ENCODE results near the gene ORMDL2. TPM values are rescaled to one million over a fixed set of nuclear protein-coding genes. Genes with fewer than 3 reads are reported as not detected.

ORMDL2 gene
- total RNA-seq, 1 donor from 2014 or later, result 26.0 TPM

DNA sequence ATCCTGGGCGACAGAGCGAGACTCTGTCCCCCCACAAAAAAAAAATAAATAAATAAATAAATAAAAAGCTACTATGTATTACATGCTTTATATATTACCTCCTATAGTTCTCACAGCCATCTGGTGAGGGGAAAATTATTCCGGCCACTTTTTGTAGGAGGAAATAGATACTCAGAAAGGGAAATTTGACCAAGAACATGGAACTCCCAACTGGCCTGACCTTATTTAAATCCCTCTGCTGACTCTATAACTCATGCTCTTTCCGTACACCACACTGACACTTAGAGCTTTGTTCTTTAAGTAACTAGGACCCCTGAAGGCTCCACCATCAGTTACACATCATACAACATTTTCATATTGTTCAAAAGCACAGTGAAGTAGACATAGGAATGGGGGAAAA, 27.1 kb downstream of the ORMDL2 start:
- no peak overlapping the region for H3K4me3 Mint-ChIP-seq (ENCODE audit: unreplicated experiment)
- TF ChIP-seq, protein P1, sequence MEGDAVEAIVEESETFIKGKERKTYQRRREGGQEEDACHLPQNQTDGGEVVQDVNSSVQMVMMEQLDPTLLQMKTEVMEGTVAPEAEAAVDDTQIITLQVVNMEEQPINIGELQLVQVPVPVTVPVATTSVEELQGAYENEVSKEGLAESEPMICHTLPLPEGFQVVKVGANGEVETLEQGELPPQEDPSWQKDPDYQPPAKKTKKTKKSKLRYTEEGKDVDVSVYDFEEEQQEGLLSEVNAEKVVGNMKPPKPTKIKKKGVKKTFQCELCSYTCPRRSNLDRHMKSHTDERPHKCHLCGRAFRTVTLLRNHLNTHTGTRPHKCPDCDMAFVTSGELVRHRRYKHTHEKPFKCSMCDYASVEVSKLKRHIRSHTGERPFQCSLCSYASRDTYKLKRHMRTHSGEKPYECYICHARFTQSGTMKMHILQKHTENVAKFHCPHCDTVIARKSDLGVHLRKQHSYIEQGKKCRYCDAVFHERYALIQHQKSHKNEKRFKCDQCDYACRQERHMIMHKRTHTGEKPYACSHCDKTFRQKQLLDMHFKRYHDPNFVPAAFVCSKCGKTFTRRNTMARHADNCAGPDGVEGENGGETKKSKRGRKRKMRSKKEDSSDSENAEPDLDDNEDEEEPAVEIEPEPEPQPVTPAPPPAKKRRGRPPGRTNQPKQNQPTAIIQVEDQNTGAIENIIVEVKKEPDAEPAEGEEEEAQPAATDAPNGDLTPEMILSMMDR (IDR thresholded peaks at IDR 0.05), result no peak
- no peaks in the 10 kb centered on the region for H3K9me3 Mint-ChIP-seq (ENCODE audit: unreplicated experiment)
- peaks cover 57% of the 10 kb centered on the region for H3K4me1 Mint-ChIP-seq (ENCODE audit: unreplicated experiment)
- H3K36me3 Mint-ChIP-seq (ENCODE audit: unreplicated experiment), result no peaks in the 10 kb centered on the region
- H3K27ac Mint-ChIP-seq (ENCODE audit: unreplicated experiment), result peak overlapping the region; percentile 99
- no peaks in the 10 kb centered on the region for H3K27me3 Mint-ChIP-seq (ENCODE audit: unreplicated experiment)
- no peak for DNase-seq (ENCODE audit: extremely low spot score, unreplicated experiment)

DNA sequence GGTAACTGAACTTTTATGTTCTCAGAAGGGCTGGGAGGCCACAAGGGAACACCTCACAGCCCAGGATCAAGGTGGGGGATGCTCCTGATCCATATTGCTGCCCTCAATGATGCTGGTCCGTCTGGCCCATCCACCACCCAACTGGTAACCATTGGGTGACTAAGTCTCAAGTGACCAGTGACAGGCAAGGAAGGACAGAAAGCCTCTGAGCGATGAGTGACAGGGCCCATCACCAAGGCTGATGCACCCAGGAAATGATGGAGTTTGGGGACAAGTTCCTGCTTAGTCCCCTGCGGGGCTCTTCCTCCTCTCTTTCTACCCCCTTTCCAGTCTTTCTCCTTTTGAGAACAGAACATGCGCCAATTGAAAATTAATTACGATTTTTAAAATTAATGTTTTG, 27.5 kb downstream of the ORMDL2 start:
- no peaks in the 10 kb centered on the region for H3K27me3 Mint-ChIP-seq (ENCODE audit: unreplicated experiment)
- H3K9me3 Mint-ChIP-seq (ENCODE audit: unreplicated experiment), result no peaks in the 10 kb centered on the region
- H3K36me3 Mint-ChIP-seq (ENCODE audit: unreplicated experiment), result no peaks in the 10 kb centered on the region
- H3K4me3 Mint-ChIP-seq (ENCODE audit: unreplicated experiment), result no peak overlapping the region
- H3K27ac Mint-ChIP-seq (ENCODE audit: unreplicated experiment), result peak overlapping the region; percentile 99
- TF ChIP-seq, protein P1 (IDR thresholded peaks at IDR 0.05), result no peak
- H3K4me1 Mint-ChIP-seq (ENCODE audit: unreplicated experiment), result peaks cover 57% of the 10 kb centered on the region
- no peak for DNase-seq (ENCODE audit: extremely low spot score, unreplicated experiment)

DNA sequence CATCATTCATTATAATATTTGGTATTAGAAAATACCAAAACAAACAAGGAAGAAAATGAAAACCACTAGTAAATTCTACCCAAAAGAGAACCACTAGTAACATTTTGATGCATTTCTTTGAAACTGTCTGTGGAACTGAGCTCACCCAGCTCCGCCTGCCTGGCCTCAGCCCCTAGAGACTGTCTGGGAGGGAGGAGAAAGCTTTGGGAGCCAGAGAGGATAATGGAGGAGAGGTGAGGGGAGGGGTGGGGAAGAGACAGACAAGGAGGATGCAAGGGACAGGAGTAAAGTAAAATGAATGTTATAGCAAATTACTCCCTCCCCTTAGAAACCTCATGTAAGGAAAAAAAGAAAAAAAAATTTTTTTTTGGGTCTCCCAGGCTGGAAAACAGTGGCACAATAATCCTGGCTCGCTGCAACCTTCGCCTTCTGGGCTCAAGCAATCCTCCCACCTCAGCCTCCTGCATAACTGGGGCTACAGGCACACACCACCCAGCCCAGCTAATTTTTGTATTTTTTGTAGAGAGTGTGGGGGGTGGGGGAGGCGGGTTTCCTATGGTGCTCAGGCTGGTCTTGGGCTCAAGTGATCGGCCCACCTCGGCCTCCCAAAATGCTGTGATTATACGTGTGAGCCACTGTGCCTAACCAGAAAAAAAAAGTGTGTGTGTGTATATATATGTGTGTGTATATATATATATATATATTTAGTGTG, 28.1 kb downstream of the ORMDL2 start:
- Mint-ChIP-seq H3K27ac (ENCODE audit: unreplicated experiment) (peak overlapping the region; percentile 99), H3K9me3 (ENCODE audit: unreplicated experiment) (no peaks in the 10 kb centered on the region), H3K4me1 (ENCODE audit: unreplicated experiment) (peaks cover 56% of the 10 kb centered on the region), H3K4me3 (ENCODE audit: unreplicated experiment) (no peak overlapping the region), H3K36me3 (ENCODE audit: unreplicated experiment) (no peaks in the 10 kb centered on the region), H3K27me3 (ENCODE audit: unreplicated experiment) (no peaks in the 10 kb centered on the region)
- DNase-seq (ENCODE audit: extremely low spot score, unreplicated experiment), result no peak
- TF ChIP-seq, protein P1 (IDR thresholded peaks at IDR 0.05), result no peak

DNA sequence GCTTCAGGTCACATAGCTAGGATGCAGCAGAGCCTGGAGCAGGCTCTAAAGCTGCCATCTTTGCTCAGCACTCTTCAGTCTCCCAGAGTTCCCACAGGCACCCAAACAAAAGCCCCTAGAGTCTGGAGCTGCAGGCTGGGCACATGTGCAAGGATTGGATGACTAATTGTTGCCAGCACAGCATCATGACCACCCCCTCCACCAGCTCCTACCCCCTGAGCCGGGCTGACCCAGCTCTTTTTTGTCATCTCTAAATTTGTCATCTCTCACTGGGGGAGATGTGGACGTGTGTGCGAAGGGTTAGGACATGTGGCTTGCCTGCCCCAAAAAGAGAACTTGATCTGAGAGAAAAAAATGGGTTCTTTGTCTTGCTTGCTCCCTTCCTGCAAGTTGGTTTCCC, 29.2 kb downstream of the ORMDL2 start:
- H3K4me1 Mint-ChIP-seq (ENCODE audit: unreplicated experiment), result peaks cover 48% of the 10 kb centered on the region
- TF ChIP-seq, protein P1 (IDR thresholded peaks at IDR 0.05), result no peak
- H3K27ac Mint-ChIP-seq (ENCODE audit: unreplicated experiment), result peak overlapping the region; percentile 99
- DNase-seq (ENCODE audit: extremely low spot score, unreplicated experiment), result no peak
- no peaks in the 10 kb centered on the region for H3K27me3 Mint-ChIP-seq (ENCODE audit: unreplicated experiment)
- H3K36me3 Mint-ChIP-seq (ENCODE audit: unreplicated experiment), result no peaks in the 10 kb centered on the region
- no peak overlapping the region for H3K4me3 Mint-ChIP-seq (ENCODE audit: unreplicated experiment)
- H3K9me3 Mint-ChIP-seq (ENCODE audit: unreplicated experiment), result no peaks in the 10 kb centered on the region

DNA sequence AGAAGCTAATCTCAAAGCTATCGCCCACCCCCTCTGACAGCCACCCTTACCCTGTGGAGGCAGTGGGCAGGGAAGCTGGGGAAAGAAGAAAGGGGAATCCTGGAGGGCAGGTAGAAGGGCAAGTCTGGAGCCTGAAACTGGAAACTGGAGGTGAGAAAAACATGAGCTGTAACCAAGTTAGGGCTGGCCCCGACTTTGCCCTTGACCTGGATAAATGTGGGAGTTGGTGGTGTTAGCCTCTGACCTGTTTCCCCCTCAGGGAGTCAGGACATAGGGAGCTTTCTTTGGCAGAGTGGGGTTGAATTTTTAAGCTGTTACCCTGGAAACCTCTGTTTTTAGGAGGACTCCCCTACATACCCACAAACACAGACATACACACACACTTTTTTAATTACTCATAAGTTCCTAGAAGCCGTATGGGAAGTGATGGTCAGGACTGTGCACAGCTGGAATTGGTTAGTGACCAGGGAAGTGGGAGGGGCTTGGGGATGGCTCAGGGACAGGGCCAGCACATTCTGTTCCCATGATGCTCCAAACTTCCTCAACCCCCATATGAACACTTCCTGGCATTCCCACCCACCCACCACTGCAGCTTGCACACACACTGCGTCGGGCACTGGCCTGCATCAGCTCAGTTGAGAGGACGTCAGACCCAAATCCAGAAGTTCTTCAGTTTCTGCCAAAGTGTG, 29.9 kb downstream of the ORMDL2 start:
- peak overlapping the region; percentile 16 for H3K4me3 Mint-ChIP-seq (ENCODE audit: unreplicated experiment)
- no peaks in the 10 kb centered on the region for H3K9me3 Mint-ChIP-seq (ENCODE audit: unreplicated experiment)
- peak overlapping the region; percentile 99 for H3K27ac Mint-ChIP-seq (ENCODE audit: unreplicated experiment)

More for the DNA sequence above, 29.9 kb downstream of the ORMDL2 start:
- TF ChIP-seq, protein P1 (IDR thresholded peaks at IDR 0.05), result no peak
- H3K4me1 Mint-ChIP-seq (ENCODE audit: unreplicated experiment), result peaks cover 41% of the 10 kb centered on the region
- H3K36me3 Mint-ChIP-seq (ENCODE audit: unreplicated experiment), result no peaks in the 10 kb centered on the region
- DNase-seq (ENCODE audit: extremely low spot score, unreplicated experiment), result peak; percentile 94
- H3K27me3 Mint-ChIP-seq (ENCODE audit: unreplicated experiment), result no peaks in the 10 kb centered on the region
